IMR-90 (cell line): Measurements from ENCODE around the gene SH3RF3.

Source experiments
- CEBPB ChIP-seq: IDR thresholded peaks from 2 replicates; pipeline ENCODE4 v1.6.1; 2012; ENCODE audit warnings: low read depth, low read length, improper control_type of control experiment
- CHD1 ChIP-seq: IDR thresholded peaks from 2 replicates; pipeline ENCODE4 v1.6.1; 2012; ENCODE audit warnings: low read depth, low read length, improper control_type of control experiment
- FOS ChIP-seq: fragments of 150-350 bp; IDR thresholded peaks from 2 replicates; pipeline ENCODE4 v1.6.1; 2016; ENCODE audit warnings: low read depth, low read length
- MAFK ChIP-seq: IDR thresholded peaks from 2 replicates; pipeline ENCODE4 v1.6.1; 2012; ENCODE audit warnings: low read depth, low read length, improper control_type of control experiment
- MXI1 ChIP-seq: IDR thresholded peaks from 2 replicates; pipeline ENCODE4 v1.6.1; 2012; ENCODE audit warnings: low read depth, mild to moderate bottlenecking, low read length, moderate library complexity, borderline replicate concordance
- NFE2L2 ChIP-seq: fragments of 150-350 bp; IDR thresholded peaks from 2 replicates; pipeline ENCODE4 v1.6.1; 2016; ENCODE audit warnings: low read depth, mild to moderate bottlenecking, low read length
- POLR2A ChIP-seq: IDR thresholded peaks from 2 replicates; pipeline ENCODE4 v1.6.1; 2012; ENCODE audit warnings: mild to moderate bottlenecking, low read depth, low read length
- RAD21 ChIP-seq: IDR thresholded peaks from 2 replicates; pipeline ENCODE4 v1.6.1; 2012; ENCODE audit warnings: low read length, improper control_type of control experiment
- RFX5 ChIP-seq: IDR thresholded peaks from 2 replicates; pipeline ENCODE4 v1.8.0; 2012; ENCODE audit warnings: low read depth, mild to moderate bottlenecking, low read length, moderate library complexity
- TF ChIP-seq, protein P1 (sequence below): conservative IDR thresholded peaks from 2 replicates; pipeline ENCODE4 v1.5.1; 2012; ENCODE audit warnings: mild to moderate bottlenecking, low read depth, low read length, improper control_type of control experiment
- TF ChIP-seq, protein P2 (sequence below): fragments of 150-350 bp; IDR thresholded peaks from 2 replicates; pipeline ENCODE4 v1.6.1; 2017; ENCODE audit warnings: mild to moderate bottlenecking, antibody characterized with exemption, low read length, low read depth
- TF ChIP-seq, protein P3 (sequence below): fragments of 150-350 bp; IDR thresholded peaks from 2 replicates; pipeline ENCODE4 v1.6.1; 2016; ENCODE audit warnings: low read depth, mild to moderate bottlenecking, low read length, moderate library complexity, borderline replicate concordance

DNA sequence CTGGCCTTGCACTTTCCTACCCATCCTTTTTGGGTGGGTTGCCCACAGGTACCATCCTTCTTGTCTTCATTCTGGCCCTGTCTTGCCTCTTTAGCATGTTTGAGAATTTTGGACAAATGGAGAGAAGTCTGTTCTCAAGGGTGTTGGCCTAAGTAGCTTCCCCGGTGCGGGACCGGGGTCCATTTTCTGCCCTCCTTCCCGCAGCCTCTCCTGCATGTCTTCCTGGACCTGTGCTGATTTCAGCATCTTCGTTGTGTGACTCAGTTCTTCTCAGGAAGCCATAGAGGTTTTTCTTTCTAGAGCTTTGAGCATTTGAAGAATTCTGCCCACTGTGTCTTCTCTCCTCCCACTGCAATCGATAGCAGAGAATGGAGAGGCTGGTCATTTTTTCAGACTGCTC is 172.7 kb downstream of the SH3RF3 start:
- TF ChIP-seq POLR2A (no peak), MAFK (no peak), CHD1 (no peak), RAD21 (no peak), NFE2L2 (no peak), RFX5 (no peak), CEBPB (no peak), MXI1 (no peak), FOS (no peak)
- TF ChIP-seq, protein P1, sequence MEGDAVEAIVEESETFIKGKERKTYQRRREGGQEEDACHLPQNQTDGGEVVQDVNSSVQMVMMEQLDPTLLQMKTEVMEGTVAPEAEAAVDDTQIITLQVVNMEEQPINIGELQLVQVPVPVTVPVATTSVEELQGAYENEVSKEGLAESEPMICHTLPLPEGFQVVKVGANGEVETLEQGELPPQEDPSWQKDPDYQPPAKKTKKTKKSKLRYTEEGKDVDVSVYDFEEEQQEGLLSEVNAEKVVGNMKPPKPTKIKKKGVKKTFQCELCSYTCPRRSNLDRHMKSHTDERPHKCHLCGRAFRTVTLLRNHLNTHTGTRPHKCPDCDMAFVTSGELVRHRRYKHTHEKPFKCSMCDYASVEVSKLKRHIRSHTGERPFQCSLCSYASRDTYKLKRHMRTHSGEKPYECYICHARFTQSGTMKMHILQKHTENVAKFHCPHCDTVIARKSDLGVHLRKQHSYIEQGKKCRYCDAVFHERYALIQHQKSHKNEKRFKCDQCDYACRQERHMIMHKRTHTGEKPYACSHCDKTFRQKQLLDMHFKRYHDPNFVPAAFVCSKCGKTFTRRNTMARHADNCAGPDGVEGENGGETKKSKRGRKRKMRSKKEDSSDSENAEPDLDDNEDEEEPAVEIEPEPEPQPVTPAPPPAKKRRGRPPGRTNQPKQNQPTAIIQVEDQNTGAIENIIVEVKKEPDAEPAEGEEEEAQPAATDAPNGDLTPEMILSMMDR: no peak
- TF ChIP-seq, protein P2, sequence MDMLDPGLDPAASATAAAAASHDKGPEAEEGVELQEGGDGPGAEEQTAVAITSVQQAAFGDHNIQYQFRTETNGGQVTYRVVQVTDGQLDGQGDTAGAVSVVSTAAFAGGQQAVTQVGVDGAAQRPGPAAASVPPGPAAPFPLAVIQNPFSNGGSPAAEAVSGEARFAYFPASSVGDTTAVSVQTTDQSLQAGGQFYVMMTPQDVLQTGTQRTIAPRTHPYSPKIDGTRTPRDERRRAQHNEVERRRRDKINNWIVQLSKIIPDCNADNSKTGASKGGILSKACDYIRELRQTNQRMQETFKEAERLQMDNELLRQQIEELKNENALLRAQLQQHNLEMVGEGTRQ: no peak
- TF ChIP-seq, protein P3, sequence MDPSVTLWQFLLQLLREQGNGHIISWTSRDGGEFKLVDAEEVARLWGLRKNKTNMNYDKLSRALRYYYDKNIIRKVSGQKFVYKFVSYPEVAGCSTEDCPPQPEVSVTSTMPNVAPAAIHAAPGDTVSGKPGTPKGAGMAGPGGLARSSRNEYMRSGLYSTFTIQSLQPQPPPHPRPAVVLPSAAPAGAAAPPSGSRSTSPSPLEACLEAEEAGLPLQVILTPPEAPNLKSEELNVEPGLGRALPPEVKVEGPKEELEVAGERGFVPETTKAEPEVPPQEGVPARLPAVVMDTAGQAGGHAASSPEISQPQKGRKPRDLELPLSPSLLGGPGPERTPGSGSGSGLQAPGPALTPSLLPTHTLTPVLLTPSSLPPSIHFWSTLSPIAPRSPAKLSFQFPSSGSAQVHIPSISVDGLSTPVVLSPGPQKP: no peak
